GM21447 (cell line): Measurements from ENCODE around the gene IL18R1.
A peak's percentile ranks its signal among the peaks of the same experiment; 100 is the strongest.
"Not testable (repeated sequence)": the region's sequence is repeated elsewhere in the genome, so short reads cannot be mapped to it uniquely, and the experiment has no call there.

Experiments used
- ATAC-seq: cut with Tn5 transposase; IDR thresholded peaks from one replicate; pipeline ENCODE4 v1.9.1; 2021; ENCODE audit not compliant: unreplicated experiment

IL18R1 gene

GRCh38 chr2:102355526-102356380, at the start of gene IL18R1:
Gene IL18R1 (plus strand): TSS chr2:102355796. CDS start chr2:102362661, 6,865 bp downstream.
- peak; percentile 83 for ATAC-seq

- ATAC-seq: no peak
These were observed 49.5 kb upstream of the IL18R1 start for GRCh38 chr2:102306125-102306524.

GRCh38 chr2:102310964-102311640, 44.5 kb upstream of the IL18R1 start, which contains the start of gene IL1RL1:
Gene IL1RL1 (plus strand): TSS chr2:102311563. CDS start chr2:102338265, 26,702 bp downstream.
- no peak for ATAC-seq

- no peak for ATAC-seq
These were observed 42.6 kb upstream of the IL18R1 start for GRCh38 chr2:102313025-102313424.

GRCh38 chr2:102313471-102313870, 42.1 kb upstream of the IL18R1 start:
- ATAC-seq: no peak

- no peak for ATAC-seq
These were observed 41.6 kb upstream of the IL18R1 start for GRCh38 chr2:102313950-102314349.

GRCh38 chr2:102315921-102316320, 39.7 kb upstream of the IL18R1 start:
- ATAC-seq: no peak

- ATAC-seq: no peak
These were observed 37.9 kb upstream of the IL18R1 start for GRCh38 chr2:102317715-102318114.

- no peak for ATAC-seq
These were observed 37.2 kb upstream of the IL18R1 start for GRCh38 chr2:102318437-102318836.

- no peak for ATAC-seq
These were observed 33.5 kb upstream of the IL18R1 start for GRCh38 chr2:102321941-102322719.

GRCh38 chr2:102324914-102325313, 30.7 kb upstream of the IL18R1 start:
- not testable (repeated sequence) for ATAC-seq

GRCh38 chr2:102331311-102331980, 24.1 kb upstream of the IL18R1 start:
- ATAC-seq: no peak

- ATAC-seq: no peak
These were observed 21.1 kb upstream of the IL18R1 start for GRCh38 chr2:102334486-102334885.

- no peak for ATAC-seq
These were observed 19.7 kb upstream of the IL18R1 start for GRCh38 chr2:102335871-102336366.

GRCh38 chr2:102336502-102336945, 19.1 kb upstream of the IL18R1 start:
- no peak for ATAC-seq

GRCh38 chr2:102337012-102337411, 18.6 kb upstream of the IL18R1 start:
- no peak for ATAC-seq

GRCh38 chr2:102337481-102338386, 17.9 kb upstream of the IL18R1 start:
- no peak for ATAC-seq

GRCh38 chr2:102340778-102341177, 14.8 kb upstream of the IL18R1 start:
- no peak for ATAC-seq

- ATAC-seq: no peak
These were observed 12.7 kb upstream of the IL18R1 start for GRCh38 chr2:102342888-102343287.
